HCT116 (cell line): Measurements from ENCODE around the gene CDON.

Experiments
- CBX3 ChIP-seq: IDR thresholded peaks from 2 replicates; pipeline ENCODE4 v1.6.1; 2012; ENCODE audit warnings: low read depth
- POLR2A ChIP-seq: IDR thresholded peaks from 2 replicates; pipeline ENCODE4 v1.7.0; 2011; ENCODE audit warnings: borderline replicate concordance; ENCODE audit not compliant: insufficient read depth, insufficient read length; ENCODE audit errors: extremely low read depth
- RAD21 ChIP-seq: IDR thresholded peaks from 2 replicates; pipeline ENCODE4 v1.6.1; 2012; ENCODE audit warnings: low read depth, mild to moderate bottlenecking
- ZFX ChIP-seq: fragments of 450-650 bp; IDR thresholded peaks from 2 replicates; pipeline ENCODE4 v1.6.1; 2017
- ZNF274 ChIP-seq: fragments of 200-500 bp; sonication (Bioruptor generic); IDR thresholded peaks from 2 replicates; pipeline ENCODE4 v1.6.1; 2014; ENCODE audit warnings: mild to moderate bottlenecking, low read depth, low read length, inconsistent platforms
- TF ChIP-seq, protein P1 (sequence below), 3 experiments: fragments of 200-600 bp in 1 of 3; sonication (generic) in 1 of 3; IDR thresholded peaks in 2 of 3; conservative IDR thresholded peaks in 1 of 3; 2 replicates each; pipeline ENCODE4 v1.5.1; 2012 to 2017; ENCODE audit warnings: low read depth in 2 of 3, low read length in 2 of 3, antibody characterized with exemption in 1 of 3, borderline replicate concordance in 1 of 3, control low read depth in 1 of 3, mild to moderate bottlenecking in 1 of 3, mixed read lengths in 1 of 3, mixed run types in 1 of 3, moderate library complexity in 1 of 3; ENCODE audit not compliant: insufficient read depth in 1 of 3
- TF ChIP-seq, protein P2 (sequence below): IDR thresholded peaks from 2 replicates; pipeline ENCODE4 v1.6.1; 2011; ENCODE audit warnings: mild to moderate bottlenecking, low read length, moderate library complexity; ENCODE audit not compliant: insufficient replicate concordance; ENCODE audit errors: extremely low read depth

DNA sequence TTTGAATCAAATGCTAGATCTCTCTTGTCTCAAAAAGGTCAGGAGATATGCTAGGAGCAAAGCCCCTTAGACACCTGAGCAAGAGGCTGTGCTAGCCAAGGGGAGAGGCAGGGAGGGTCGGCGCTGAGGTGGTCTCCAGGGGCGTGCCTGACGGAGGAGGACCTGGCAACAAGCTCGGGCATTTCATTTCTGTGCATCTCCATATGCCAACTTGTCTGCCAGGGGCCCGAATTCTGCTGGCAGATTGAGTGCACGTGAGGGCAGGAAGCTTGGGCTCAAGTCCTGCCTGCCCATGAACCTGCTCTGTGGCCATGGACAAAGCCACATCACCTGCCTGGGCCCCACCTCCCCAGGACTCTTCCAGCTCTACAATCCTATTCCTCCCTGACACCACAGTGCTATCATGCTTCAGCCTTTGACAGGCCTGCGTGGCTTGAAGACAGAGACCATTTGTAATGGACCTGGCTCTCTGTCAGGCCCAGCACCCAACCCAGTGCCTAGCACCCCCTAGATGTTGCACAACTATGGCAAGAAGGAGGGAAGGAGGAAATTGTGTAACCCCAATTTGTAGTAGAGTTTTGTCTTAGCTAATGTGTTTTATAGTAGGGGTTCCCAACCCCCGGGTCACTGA is 133.1 kb downstream of the CDON start:
- TF ChIP-seq, protein P1, sequence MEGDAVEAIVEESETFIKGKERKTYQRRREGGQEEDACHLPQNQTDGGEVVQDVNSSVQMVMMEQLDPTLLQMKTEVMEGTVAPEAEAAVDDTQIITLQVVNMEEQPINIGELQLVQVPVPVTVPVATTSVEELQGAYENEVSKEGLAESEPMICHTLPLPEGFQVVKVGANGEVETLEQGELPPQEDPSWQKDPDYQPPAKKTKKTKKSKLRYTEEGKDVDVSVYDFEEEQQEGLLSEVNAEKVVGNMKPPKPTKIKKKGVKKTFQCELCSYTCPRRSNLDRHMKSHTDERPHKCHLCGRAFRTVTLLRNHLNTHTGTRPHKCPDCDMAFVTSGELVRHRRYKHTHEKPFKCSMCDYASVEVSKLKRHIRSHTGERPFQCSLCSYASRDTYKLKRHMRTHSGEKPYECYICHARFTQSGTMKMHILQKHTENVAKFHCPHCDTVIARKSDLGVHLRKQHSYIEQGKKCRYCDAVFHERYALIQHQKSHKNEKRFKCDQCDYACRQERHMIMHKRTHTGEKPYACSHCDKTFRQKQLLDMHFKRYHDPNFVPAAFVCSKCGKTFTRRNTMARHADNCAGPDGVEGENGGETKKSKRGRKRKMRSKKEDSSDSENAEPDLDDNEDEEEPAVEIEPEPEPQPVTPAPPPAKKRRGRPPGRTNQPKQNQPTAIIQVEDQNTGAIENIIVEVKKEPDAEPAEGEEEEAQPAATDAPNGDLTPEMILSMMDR (IDR thresholded peaks at IDR 0.05 in 2 of 3, conservative IDR thresholded peaks at IDR 0.05 in 1 of 3; ENCODE audit: borderline replicate concordance in 1 of 3, insufficient read depth in 1 of 3, low read depth in 2 of 3, low read length in 2 of 3) = no peak
- TF ChIP-seq RAD21 (no peak), POLR2A (no peak), ZFX (no peak), ZNF274 (no peak), CBX3 (no peak)
- TF ChIP-seq, protein P2, sequence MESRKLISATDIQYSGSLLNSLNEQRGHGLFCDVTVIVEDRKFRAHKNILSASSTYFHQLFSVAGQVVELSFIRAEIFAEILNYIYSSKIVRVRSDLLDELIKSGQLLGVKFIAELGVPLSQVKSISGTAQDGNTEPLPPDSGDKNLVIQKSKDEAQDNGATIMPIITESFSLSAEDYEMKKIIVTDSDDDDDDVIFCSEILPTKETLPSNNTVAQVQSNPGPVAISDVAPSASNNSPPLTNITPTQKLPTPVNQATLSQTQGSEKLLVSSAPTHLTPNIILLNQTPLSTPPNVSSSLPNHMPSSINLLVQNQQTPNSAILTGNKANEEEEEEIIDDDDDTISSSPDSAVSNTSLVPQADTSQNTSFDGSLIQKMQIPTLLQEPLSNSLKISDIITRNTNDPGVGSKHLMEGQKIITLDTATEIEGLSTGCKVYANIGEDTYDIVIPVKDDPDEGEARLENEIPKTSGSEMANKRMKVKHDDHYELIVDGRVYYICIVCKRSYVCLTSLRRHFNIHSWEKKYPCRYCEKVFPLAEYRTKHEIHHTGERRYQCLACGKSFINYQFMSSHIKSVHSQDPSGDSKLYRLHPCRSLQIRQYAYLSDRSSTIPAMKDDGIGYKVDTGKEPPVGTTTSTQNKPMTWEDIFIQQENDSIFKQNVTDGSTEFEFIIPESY = no peak
